Ascending aorta (tissue), 2 donors: ENCODE measurements around the gene ANGPTL3. TPM values are rescaled to one million over a fixed set of nuclear protein-coding genes. Genes with fewer than 3 reads are reported as not detected.
"Not testable (repeated sequence)": the region's sequence is repeated elsewhere in the genome, so short reads cannot be mapped to it uniquely, and the experiment has no call there.

Experiments used
- DNase-seq, 2 donors: peaks; one replicate each; pipeline ENCODE4 v3.0.0-alpha.2; 2019; ENCODE audit warnings: low spot score in 2 of 2
- H3K27ac ChIP-seq, 2 donors: fragments of 200-600 bp; sonication (generic); one replicate each; pipeline ENCODE4 v1.5.1; 2016 to 2017; ENCODE audit warnings: mild to moderate bottlenecking in 1 of 2
- H3K27me3 ChIP-seq: fragments of 200-600 bp; sonication (generic); one replicate; pipeline ENCODE4 v1.5.1; 2017
- H3K36me3 ChIP-seq, 2 donors: fragments of 200-600 bp; sonication (generic); one replicate each; pipeline ENCODE4 v1.5.1; 2016
- H3K4me1 ChIP-seq, 2 donors: fragments of 200-600 bp; sonication (generic); one replicate each; pipeline ENCODE4 v1.5.1; 2016 to 2017; ENCODE audit warnings: mild to moderate bottlenecking in 1 of 2
- H3K4me3 ChIP-seq, 2 donors: fragments of 200-600 bp; sonication (generic); one replicate each; pipeline ENCODE4 v1.5.1; 2016 to 2017; ENCODE audit warnings: mild to moderate bottlenecking in 1 of 2
- H3K9me3 ChIP-seq, 2 donors: fragments of 200-600 bp; sonication (generic); one replicate each; pipeline ENCODE4 v1.5.1; 2016
- intact Hi-C: fragments of 100-400 bp; cut with DNase I; formaldehyde crosslinking; loops from one replicate; pipeline ENCODE4 v1.15.1; 2023
- total RNA-seq: library from RNA; depleted of rRNA; stranded (reverse); fragments of >200 nt; gene quantifications from one replicate; pipeline ENCODE4 v1.1.0, GENCODE V29; 2016
- TF ChIP-seq, protein P1 (sequence below), 3 experiments: fragments of 200-600 bp in 2 of 3; fragments of 450-650 bp in 1 of 3; sonication (generic) in 2 of 3; IDR thresholded peaks; one replicate each; pipeline ENCODE4 v1.5.1; 2016 to 2019; ENCODE audit warnings: antibody characterized with exemption in 3 of 3, mild to moderate bottlenecking in 1 of 3, moderate library complexity in 1 of 3

ANGPTL3 gene
- total RNA-seq, 1 donor from 2014 or later: not detected

DNA sequence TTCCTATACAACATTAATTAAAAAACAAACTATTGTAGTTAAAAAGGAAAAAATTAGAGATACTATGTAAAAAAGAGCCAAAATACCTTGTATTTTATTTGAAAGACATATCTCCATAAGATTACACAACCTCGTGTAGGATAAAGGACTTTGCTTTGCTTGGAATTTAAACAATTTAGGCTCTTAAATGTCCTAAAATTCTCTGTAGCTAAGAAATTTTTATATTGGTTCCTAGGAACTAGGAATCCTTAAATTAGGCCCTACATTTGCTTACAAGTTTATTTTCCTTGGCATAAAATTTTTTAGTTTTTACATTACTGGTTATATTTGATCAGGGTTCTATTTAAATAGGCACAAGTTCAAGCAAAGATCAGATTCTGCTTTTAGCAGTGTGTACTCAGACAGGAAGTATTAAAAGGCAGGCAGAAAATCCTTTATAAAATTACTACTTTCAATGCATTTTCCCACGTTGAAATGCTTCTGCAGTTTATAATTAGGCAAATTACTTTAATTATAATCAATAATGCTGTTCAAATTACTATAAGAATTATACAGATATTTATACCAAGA, 3.4 kb upstream of the ANGPTL3 start:
- peak overlapping the region; percentile 4 to 35 for H3K27ac ChIP-seq
- DNase-seq: no peak
- TF ChIP-seq, protein P1, sequence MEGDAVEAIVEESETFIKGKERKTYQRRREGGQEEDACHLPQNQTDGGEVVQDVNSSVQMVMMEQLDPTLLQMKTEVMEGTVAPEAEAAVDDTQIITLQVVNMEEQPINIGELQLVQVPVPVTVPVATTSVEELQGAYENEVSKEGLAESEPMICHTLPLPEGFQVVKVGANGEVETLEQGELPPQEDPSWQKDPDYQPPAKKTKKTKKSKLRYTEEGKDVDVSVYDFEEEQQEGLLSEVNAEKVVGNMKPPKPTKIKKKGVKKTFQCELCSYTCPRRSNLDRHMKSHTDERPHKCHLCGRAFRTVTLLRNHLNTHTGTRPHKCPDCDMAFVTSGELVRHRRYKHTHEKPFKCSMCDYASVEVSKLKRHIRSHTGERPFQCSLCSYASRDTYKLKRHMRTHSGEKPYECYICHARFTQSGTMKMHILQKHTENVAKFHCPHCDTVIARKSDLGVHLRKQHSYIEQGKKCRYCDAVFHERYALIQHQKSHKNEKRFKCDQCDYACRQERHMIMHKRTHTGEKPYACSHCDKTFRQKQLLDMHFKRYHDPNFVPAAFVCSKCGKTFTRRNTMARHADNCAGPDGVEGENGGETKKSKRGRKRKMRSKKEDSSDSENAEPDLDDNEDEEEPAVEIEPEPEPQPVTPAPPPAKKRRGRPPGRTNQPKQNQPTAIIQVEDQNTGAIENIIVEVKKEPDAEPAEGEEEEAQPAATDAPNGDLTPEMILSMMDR (IDR thresholded peaks at IDR 0.05): no peak
- no peaks in the 10 kb centered on the region for H3K9me3 ChIP-seq
- H3K27me3 ChIP-seq: no peaks in the 10 kb centered on the region
- peaks cover 0 to 2% of the 10 kb centered on the region in 2 donors for H3K4me1 ChIP-seq
- H3K4me3 ChIP-seq: no peak overlapping the region
- no peaks in the 10 kb centered on the region for H3K36me3 ChIP-seq
- intact Hi-C loops: no loop called here

GRCh38 chr1:62595647-62596046, 1.7 kb upstream of the ANGPTL3 start:
- Histone ChIP-seq H3K36me3 (no peaks in the 10 kb centered on the region), H3K4me3 (no peak overlapping the region), H3K4me1 (peaks cover 0 to 2% of the 10 kb centered on the region in 2 donors), H3K9me3 (no peaks in the 10 kb centered on the region), H3K27ac (no peak overlapping the region), H3K27me3 (no peaks in the 10 kb centered on the region)
- intact Hi-C loops: no loop called here
- no peak for DNase-seq
- TF ChIP-seq, protein P1 (IDR thresholded peaks at IDR 0.05): no peak

DNA sequence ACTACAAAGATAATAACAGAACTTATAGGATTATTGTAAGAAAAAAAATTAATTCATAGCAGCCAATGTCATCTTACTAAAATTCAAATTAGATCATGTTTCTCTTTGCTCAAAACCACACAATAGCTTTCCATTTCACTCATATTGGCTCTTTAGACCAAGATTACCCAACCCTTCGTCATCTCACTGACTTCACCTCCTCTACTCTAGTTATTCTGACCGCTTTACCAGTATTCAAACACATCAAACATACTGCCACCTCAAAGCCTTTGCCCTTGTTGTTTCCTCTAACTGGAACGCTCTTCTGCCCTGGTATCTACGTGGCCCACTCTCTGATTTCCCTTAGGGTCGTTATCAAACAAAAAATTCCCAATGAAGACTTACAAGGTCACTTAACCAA, 1.7 kb downstream of the ANGPTL3 start:
- H3K4me3 ChIP-seq: no peak overlapping the region
- no peaks in the 10 kb centered on the region for H3K36me3 ChIP-seq
- intact Hi-C loops: no loop called here
- no peaks in the 10 kb centered on the region for H3K9me3 ChIP-seq
- H3K27me3 ChIP-seq: no peaks in the 10 kb centered on the region
- TF ChIP-seq, protein P1 (IDR thresholded peaks at IDR 0.05): no peak
- no peaks in the 10 kb centered on the region for H3K4me1 ChIP-seq
- no peak overlapping the region for H3K27ac ChIP-seq
- DNase-seq: no peak

DNA sequence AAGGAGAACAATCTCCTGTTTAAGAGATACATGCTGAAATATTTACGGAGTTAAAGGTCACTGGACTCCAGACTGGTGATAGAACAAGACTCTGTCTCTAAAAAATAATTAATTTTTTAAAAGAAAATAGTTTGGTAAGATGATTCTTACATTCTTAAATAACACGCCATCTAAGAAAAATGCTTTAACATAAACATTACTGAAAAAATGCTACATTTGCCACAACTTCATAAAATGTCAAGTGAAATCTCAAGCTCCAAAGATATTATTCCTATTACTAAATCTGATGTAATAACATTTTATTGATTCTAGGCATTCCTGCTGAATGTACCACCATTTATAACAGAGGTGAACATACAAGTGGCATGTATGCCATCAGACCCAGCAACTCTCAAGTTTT, 4.1 kb downstream of the ANGPTL3 start:
- Histone ChIP-seq H3K4me1 (no peaks in the 10 kb centered on the region), H3K27me3 (no peaks in the 10 kb centered on the region), H3K36me3 (no peaks in the 10 kb centered on the region), H3K4me3 (no peak overlapping the region), H3K27ac (no peak overlapping the region), H3K9me3 (no peaks in the 10 kb centered on the region)
- DNase-seq: no peak
- TF ChIP-seq, protein P1 (IDR thresholded peaks at IDR 0.05): no peak
- intact Hi-C loops: no loop called here

DNA sequence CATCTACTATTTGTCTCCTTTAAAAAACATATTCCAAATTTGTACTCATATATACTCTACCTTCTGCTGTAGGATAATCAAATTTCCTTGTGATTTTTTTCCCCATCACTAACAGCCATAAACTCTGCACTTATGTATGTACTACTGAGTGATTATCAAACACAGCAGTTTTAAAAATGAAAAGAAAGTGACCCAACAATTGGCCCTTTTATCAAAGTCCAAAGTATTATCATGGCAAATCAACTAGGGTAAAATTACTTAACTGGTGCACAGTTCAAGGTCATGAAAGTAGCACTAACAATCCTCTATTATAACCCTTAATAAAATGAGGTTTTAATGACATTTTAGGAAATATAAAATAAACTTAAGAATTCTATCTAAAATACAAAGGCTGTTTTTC, 11.6 kb downstream of the ANGPTL3 start:
- H3K9me3 ChIP-seq: no peaks in the 10 kb centered on the region
- peaks cover 0 to 2% of the 10 kb centered on the region in 2 donors for H3K36me3 ChIP-seq
- no peak overlapping the region for H3K27ac ChIP-seq
- no peak overlapping the region for H3K4me3 ChIP-seq
- no peaks in the 10 kb centered on the region for H3K4me1 ChIP-seq
- H3K27me3 ChIP-seq: no peaks in the 10 kb centered on the region
- intact Hi-C loops: no loop called here
- TF ChIP-seq, protein P1 (IDR thresholded peaks at IDR 0.05): no peak
- DNase-seq: no peak

- H3K4me3 ChIP-seq, DNase-seq, H3K36me3 ChIP-seq, H3K9me3 ChIP-seq, H3K27me3 ChIP-seq, H3K4me1 ChIP-seq, H3K27ac ChIP-seq, intact Hi-C loops: not testable (repeated sequence)
Measured at GRCh38 chr1:62610588-62610987, 13.3 kb downstream of the ANGPTL3 start.
